ENCODE measurements around the gene SNCAIP. TPM values are rescaled to one million over a fixed set of nuclear protein-coding genes. Genes with fewer than 3 reads are reported as not detected.
"Not testable (repeated sequence)": the region's sequence is repeated elsewhere in the genome, so short reads cannot be mapped to it uniquely, and the experiment has no call there.

Gene SNCAIP
- total RNA-seq, 1 experiment from 2014 or later: not detected

- no peak for DNase-seq (ENCODE audit: low spot score)
These were observed 151.2 kb downstream of the SNCAIP start for GRCh38 chr5:122463221-122463620.

DNA sequence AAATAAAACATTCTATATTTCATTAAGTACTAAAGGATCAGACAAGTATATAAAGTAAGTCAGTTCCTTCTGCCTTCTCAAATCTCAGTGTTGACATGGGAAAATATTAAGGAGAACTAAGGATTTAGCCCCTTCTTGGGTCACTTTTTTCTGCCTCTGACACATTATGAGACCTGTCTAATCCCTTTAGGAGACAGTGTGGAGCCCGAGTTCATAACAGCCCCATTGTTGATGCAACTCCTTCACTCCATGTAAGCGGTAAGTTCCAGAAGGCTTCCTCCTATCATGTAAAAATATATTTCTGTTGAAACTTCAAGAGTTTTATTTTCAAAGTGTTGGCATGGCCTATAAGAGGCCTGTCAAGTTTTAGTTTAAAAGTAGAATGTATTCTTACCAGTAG is 152.2 kb downstream of the SNCAIP start:
- no peak for DNase-seq (ENCODE audit: low spot score)

DNA sequence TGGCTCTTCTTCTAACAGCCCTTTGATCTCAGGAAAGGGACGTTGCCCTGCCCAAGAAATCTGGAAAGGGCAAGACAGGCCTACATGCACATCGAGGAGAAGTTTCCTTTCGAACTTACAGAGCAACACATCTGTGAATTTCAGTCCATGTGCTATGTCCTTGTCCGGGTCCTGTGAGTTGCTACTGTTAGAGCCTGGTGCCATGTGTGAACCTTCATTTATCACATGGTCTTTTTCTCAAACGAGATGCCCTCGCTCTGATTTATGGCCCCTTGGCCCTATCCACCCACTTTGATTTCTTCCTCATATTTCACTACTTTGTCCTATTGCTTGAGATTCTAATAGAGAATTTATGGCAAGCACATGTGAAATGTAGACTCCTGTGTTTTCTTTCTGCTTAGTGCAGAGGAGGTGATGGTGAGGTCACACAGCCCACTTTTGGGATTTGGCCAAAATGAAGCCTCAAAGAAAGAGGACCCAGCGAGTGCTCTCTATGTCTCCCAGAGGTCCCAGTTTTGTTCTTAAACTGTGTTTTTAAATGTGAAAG is 153.1 kb downstream of the SNCAIP start:
- no peak for DNase-seq (ENCODE audit: low spot score)

DNA sequence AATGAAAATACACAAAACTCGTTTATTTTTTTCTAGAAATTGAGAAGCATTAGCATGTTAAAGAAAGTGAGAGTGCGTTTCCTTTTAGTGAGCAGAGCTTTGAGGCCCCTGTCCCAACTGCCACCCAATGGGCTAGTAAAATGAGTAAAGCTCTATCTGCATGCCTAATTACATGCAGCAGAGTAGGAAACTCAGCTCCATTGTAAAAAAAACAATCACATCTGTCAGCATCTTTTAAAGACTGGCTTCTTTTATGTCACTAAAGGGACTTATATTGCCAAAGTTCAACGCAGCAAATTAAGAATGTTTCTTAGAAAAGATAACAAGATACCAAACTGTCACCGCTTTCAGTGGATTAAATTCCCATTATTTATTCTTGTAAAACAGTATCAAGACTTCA is 154.0 kb downstream of the SNCAIP start:
- DNase-seq (ENCODE audit: low spot score): no peak

DNA sequence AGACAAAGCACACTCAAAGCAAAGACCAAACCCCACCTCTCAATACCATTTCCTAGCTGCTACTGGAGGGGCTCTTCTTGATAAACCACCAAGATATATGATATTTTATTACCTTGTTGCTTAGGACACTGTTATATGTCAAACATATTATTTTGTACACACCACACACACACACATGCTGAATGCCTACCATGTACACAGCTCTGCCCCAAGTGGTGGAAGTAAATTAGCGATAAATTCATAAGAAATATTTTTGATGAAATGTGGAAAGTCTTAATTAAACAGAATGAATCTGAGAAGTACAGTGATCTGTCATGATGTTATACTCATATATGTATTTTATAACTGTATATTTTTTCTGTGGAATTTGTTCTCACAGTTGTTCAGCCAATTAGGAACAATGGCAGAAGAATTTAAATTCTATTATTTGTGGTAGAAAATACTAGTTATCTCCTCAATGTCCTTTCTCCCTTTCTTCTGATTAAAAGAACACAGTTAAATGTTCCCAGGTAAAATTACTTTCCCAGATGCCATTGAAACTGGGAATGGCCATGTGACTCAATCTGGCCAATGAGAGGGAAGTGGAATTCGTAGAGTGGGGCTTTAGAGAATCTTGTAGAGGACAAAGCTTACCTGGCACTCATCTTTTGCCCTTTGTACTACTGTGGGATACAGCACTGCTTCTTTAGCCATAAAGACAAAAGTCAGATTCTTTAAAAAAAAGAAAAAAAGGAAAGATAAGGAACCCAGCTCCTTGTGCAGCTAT is 156.5 kb downstream of the SNCAIP start:
- no peak for DNase-seq (ENCODE audit: low spot score)

DNA sequence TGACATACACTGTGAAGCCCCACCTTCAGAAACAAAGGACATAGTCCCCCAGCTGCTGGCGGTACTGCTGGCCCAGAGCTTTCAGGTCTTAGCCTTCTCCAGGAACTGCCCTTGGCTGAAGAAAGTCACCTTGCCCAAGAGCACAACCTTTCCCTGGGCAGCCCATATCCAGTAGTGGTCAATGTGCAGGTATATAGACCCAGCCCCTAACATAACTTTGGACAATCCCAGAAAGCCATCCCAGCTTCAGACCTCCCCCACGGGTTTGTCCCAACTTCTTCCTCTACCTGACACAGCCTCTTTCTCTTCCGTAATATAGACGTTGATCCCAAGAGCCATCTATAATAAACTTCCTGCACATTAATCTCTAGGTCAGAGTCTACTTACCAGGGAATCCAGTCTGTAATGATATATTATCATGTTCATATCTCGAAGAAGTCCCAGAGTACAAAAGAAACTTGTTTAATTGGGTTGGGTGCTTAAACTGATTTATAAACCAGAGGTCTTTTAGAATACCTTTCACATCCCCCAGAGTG is 157.4 kb downstream of the SNCAIP start:
- no peak for DNase-seq (ENCODE audit: low spot score)

DNA sequence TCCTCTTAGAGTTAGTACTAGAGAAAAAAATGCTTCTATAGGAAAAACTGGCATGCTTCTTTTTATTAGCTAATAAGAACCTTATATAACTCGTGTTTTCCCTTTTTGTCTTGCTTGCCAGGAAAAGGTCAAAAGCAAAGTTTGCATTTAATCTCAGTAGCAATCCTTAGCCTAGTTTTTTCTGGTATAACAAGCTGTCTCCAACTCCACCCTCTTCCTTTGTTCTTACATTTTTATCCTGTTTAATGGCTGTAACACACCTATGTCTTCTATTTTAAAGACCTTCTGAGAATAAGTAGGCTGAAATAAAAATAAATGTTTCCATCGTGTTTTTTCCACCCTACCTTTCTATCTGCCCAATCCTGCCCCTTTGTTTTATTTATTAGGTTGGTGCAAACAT is 158.3 kb downstream of the SNCAIP start:
- DNase-seq (ENCODE audit: low spot score): peak; percentile 24

DNA sequence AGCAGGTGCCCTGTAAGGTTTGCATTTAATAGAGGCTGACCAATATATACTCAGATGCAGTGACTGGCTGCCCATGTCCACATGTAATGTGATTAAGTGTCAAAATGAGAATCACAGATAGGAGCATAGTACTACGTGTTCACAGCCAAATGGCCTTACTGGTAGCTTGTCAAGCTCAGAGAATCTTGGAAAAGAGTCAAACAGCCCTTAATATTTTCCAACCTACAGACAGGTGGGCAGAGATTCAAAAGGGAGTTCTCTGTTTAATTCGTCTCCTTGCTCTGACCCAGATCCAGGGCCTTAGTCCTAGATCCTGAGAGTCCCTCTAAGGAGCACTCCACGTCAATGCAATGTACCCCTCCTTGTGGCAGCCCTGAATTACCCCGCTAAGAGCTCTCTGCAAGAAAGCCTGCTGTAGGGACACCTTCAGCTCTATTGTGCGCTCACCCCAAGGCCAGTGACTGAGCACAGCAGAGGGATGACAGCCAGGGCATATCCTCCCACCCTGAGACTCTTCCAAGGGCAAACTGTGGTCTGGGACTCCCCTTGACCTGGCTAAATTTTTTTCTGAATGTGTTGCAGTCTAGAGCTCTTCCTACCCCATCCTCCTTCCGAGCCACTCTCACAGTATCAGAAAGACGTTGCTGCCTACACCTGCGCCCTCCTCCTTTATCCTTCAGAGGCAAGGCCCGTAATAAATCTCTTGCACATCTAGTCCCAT is 159.2 kb downstream of the SNCAIP start:
- no peak for DNase-seq (ENCODE audit: low spot score)

- DNase-seq (ENCODE audit: low spot score): no peak
These were observed 159.7 kb downstream of the SNCAIP start for GRCh38 chr5:122471752-122472061.

- no peak for DNase-seq (ENCODE audit: low spot score)
These were observed 161.3 kb downstream of the SNCAIP start for GRCh38 chr5:122473138-122473843.

DNA sequence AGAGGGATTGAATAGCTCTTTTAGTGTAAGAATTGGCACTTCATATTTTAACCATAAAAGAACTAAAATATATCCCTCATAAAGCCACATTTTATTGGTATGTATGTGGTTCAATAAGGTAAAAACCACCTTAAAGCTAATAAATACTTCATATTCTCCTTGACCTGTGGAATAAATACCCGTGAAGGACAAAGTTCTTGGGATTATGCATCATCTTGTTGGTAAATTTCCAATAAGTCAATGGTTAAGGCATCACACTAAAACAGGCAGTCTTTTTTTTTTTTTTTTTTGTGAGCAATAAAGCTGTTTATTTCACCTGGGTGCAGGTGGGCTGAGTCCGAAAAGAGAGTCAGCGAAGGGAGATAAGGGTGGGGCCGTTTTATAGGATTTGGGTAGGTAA is 161.9 kb downstream of the SNCAIP start:
- DNase-seq (ENCODE audit: low spot score): no peak

DNA sequence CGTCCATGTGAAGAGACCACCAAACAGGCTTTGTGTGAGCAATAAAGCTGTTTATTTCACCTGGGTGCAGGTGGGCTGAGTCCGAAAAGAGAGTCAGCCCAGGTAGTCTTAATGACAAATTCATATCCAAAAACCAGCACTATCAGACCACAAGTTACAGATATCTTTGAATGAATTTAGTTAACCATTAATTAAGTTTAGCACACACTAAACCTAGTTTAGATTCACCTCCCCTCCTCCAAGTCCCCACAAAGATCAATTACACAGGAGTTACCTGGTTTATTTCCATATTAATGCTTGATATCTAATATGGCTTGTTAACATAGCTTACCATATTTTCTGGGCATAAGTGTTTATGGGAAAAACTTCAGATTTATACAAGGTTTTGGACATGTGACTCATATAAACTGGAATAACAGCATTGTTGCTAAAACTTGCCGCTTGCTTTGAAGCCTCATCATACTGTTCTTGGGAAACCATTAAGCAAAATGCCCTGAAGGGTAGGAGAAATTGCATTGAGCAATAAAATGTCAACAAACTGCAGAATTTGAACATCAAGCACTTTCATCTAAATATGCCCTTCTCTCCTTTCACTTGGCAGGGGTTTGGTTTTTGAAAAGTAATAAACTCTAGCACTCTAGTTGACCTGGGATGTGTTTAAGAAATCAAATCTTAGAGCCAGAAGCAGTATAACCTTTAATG is 166.9 kb downstream of the SNCAIP start:
- DNase-seq (ENCODE audit: low spot score): peak; percentile 82

GRCh38 chr5:122480146-122480545 is 168.1 kb downstream of the SNCAIP start:
- DNase-seq (ENCODE audit: low spot score): peak; percentile 41

DNA sequence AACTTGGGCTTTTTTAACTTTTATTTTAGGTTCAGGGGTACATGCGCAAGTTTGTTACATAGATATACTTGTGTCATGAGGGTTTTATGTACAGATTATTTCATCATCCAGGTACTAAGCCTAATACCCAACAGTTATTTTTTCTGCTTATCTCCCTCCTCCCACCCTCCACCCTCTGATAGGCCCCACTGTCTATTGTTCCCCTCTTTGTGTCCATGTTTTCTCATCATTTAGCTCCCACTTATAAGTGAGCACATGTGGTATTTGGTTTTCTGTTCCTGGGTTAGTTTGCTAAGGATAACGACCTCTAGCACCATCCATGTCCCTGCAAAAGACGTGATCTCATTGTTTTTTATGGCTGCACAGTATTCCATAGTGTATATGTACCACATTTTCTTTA is 172.1 kb downstream of the SNCAIP start:
- no peak for DNase-seq (ENCODE audit: low spot score)

- no peak for DNase-seq (ENCODE audit: low spot score)
These were observed 173.2 kb downstream of the SNCAIP start for GRCh38 chr5:122485226-122485625.

GRCh38 chr5:122486616-122487015 is 174.6 kb downstream of the SNCAIP start:
- DNase-seq (ENCODE audit: low spot score): not testable (repeated sequence)

GRCh38 chr5:122490718-122491117 is 178.7 kb downstream of the SNCAIP start:
- no peak for DNase-seq (ENCODE audit: low spot score)

DNA sequence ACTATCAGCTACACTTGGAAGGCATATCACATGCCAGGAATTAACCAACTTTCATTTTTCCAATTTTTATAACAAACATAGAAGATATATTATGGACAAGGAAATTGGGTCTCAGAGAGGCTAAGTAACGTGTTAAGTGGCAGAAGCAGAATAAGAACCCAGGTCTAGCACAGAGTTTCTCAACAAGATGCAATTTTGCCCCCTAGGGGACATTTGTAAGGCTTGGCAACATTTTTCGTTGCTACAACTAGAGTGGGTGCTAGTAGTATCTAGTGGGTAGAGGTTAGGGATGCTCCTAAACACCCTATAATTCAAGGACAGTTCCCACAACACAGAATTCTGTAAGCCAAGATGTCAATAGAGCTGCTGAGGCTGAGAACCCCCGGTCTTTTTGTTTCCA is 180.6 kb downstream of the SNCAIP start:
- peak; percentile 65 for DNase-seq (ENCODE audit: low spot score)

DNA sequence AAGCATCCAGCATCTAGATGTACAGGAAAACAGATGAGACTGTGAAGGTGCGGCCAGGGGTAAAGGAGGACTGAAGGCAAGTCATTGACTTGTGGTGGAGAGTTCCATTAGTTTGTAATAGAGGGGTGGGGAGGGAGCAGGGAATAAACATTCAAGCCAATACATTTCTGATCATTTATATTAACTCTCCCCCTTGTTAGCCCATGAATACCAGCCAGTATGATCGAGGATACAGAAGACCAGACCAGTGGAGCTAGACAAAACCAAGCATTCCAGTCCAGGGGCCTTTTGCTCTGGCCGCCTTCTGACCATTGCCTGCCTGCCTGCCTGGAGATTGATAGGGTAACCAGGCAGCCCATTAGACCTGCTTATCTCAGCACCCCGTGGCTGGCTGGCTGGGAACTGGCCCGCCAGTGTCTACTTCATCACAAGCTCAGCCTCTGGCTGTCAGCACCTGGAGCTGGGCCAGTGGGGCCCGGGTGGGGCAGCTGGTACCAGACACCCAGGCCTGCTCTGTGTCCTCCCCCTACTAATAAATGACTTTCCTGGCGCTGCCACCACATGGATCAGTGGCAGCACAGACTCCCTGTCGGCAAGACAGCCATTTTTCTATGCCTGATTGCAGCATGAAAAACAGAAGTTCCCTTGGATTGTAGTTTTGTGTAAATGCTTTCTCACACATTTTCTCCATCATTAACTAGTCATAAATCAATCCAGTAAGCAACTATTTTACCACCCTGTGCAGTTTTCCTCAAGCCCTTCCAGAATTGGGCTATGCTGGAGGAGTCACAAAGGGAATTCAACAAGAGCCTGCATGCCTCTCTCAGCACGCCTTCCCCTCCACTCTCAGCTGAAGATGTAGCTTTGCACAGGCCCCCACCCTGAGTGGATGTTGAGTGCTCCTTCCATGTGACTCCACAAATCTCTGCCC is 181.3 kb downstream of the SNCAIP start:
- peak; percentile 24 for DNase-seq (ENCODE audit: low spot score)

DNA sequence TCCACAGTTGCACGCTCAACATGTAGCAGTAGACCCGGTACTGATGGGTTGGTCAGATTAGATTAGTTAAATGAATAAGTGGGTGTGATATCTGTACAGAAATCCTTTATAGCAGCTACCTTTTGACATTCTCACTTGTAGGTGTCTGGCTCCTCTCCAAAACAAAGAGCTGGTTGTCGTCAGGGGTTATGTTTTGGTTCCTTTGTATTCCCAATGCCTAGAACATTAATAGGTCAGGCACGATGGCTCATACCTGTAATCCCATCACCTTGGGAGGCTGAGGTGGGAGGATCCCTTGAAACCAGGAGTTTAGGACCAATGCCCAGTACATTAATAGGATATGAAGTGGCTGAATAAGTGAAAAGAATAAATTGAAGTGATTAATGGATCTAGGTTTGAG is 182.1 kb downstream of the SNCAIP start:
- peak; percentile 22 for DNase-seq (ENCODE audit: low spot score)

Data from HT-29 (cell line).